SU-DHL-6 (cell line): ENCODE data around the gene ZDHHC11B.
"Not testable (repeated sequence)": the region's sequence is repeated elsewhere in the genome, so short reads cannot be mapped to it uniquely, and the experiment has no call there.

Experiments used
- H2AFZ ChIP-seq: fragments of 200-600 bp; sonication (generic); 2 replicates; pipeline ENCODE4 v1.6.1; 2014; ENCODE audit warnings: low read depth, mild to moderate bottlenecking, moderate library complexity, mixed read lengths, antibody characterized with exemption, low read length; ENCODE audit not compliant: severe bottlenecking
- H3F3A ChIP-seq: fragments of 200-600 bp; shearing (Covaris generic); 2 replicates; pipeline ENCODE4 v1.6.0; 2016; ENCODE audit warnings: antibody characterized with exemption, mild to moderate bottlenecking; ENCODE audit not compliant: insufficient read depth
- H3K27ac ChIP-seq: fragments of 200-600 bp; sonication (generic); 2 replicates; pipeline ENCODE4 v1.5.1; 2016; ENCODE audit warnings: low read depth, mild to moderate bottlenecking, low read length, moderate library complexity, mixed read lengths
- H3K27me3 ChIP-seq: fragments of 200-600 bp; sonication (generic), shearing (Covaris generic); 2 replicates; pipeline ENCODE4 v1.6.0; 2014; ENCODE audit warnings: mild to moderate bottlenecking, low read length
- H3K36me3 ChIP-seq: fragments of 200-600 bp; sonication (generic); 2 replicates; pipeline ENCODE4 v1.6.1; 2014; ENCODE audit warnings: mild to moderate bottlenecking, low read length, mixed read lengths
- H3K4me2 ChIP-seq: fragments of 300-600, 200-600 bp; shearing (Covaris generic), sonication (generic); 2 replicates; pipeline ENCODE4 v1.6.0; 2014; ENCODE audit warnings: low read length, low read depth, mild to moderate bottlenecking; ENCODE audit not compliant: poor library complexity, severe bottlenecking
- H3K4me3 ChIP-seq: fragments of 200-600 bp; sonication (generic); 2 replicates; pipeline ENCODE4 v1.5.1; 2014; ENCODE audit warnings: antibody characterized with exemption, low read length, mild to moderate bottlenecking, mixed read lengths; ENCODE audit not compliant: insufficient read depth, poor library complexity, severe bottlenecking
- H3K79me2 ChIP-seq: fragments of 200-600 bp; sonication (generic); 2 replicates; pipeline ENCODE4 v1.6.1; 2014; ENCODE audit warnings: mild to moderate bottlenecking, low read length, moderate library complexity; ENCODE audit not compliant: insufficient read depth
- H3K9ac ChIP-seq: fragments of 200-600 bp; sonication (generic); 2 replicates; pipeline ENCODE4 v1.7.0; 2014; ENCODE audit warnings: mild to moderate bottlenecking, low read length
- H3K9me2 ChIP-seq: fragments of 200-600 bp; sonication (generic); replicated peaks from 2 replicates; pipeline ENCODE4 v1.6.1; 2014; ENCODE audit warnings: low read length; ENCODE audit not compliant: insufficient read depth
- H3K9me3 ChIP-seq: fragments of 200-600 bp; sonication (generic); 2 replicates; pipeline ENCODE4 v1.6.1; 2014; ENCODE audit warnings: low read length, mixed read lengths; ENCODE audit not compliant: insufficient read depth
- H4K20me1 ChIP-seq: fragments of 200-600 bp; sonication (generic); 2 replicates; pipeline ENCODE4 v1.6.1; 2014; ENCODE audit warnings: low read depth, mild to moderate bottlenecking, antibody characterized with exemption, low read length, moderate library complexity, mixed read lengths
- CTCF ChIP-seq: fragments of 200-600 bp; sonication (generic); IDR thresholded peaks from one replicate; pipeline ENCODE4 v1.5.1; 2017; ENCODE audit warnings: antibody characterized with exemption, mild to moderate bottlenecking, low read length, moderate library complexity; ENCODE audit not compliant: insufficient read depth, poor library complexity, severe bottlenecking
- EZH2phosphoT487 ChIP-seq: fragments of 200-600 bp; sonication (generic), shearing (Covaris generic); conservative IDR thresholded peaks from 2 replicates; pipeline ENCODE4 v1.6.1; 2018; ENCODE audit warnings: mild to moderate bottlenecking, antibody characterized with exemption, low read length, moderate library complexity, mixed read lengths

ZDHHC11B gene

DNA sequence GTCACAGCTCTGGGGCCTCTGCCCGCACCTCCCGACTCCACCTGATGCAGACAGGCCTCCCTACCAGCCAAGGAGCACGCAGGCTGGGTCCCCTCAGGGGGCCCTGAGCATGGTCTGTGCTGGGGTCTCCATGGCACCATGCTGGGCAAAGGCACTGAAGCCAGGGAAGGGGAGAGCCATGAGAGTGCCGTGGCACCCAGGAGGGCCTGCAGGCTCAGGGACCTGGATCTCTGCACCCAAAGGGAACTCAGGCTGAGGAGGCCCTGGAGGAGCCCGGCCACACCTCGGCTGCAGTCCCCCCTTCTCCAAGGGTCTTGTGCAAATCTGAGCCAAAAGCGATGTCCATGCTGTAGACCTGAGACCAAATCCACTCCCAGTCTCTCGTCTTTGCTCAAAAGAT is 32.5 kb downstream of the ZDHHC11B start:
- not testable (repeated sequence) for H3K36me3 ChIP-seq, H3K4me3 ChIP-seq, H3K4me2 ChIP-seq, H3F3A ChIP-seq, H3K9me2 ChIP-seq, H3K9me3 ChIP-seq, H2AFZ ChIP-seq, H3K27me3 ChIP-seq, H3K79me2 ChIP-seq, H4K20me1 ChIP-seq, H3K27ac ChIP-seq, H3K9ac ChIP-seq

DNA sequence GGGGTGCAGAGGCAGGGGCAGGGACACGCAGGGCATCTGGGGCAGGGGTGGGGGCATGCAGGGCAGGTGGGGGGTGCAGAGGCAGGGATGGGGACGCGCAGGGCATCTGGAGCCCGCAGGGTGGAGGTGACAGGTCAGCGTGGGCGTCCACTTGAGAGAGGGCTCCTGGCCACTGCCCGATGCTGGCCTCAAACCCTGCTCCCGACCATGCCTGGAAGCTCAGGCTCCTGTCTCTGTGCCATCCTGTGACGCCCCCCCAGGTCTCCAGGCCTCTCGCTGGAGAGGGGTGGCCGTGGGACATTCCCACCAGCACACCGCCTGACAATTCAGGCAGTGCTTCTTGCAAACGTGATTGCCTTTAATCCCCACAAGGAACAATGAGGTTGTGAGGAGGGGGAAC is 33.0 kb downstream of the ZDHHC11B start:
- Histone ChIP-seq H3K27me3 (no peaks in the 10 kb centered on the region), H3K4me3 (no peak overlapping the region), H3K4me2 (no peak overlapping the region), H3F3A (no peaks in the 10 kb centered on the region), H3K79me2 (no peaks in the 10 kb centered on the region), H3K9me2 (no peaks in the 10 kb centered on the region), H3K9ac (no peak overlapping the region), H3K27ac (no peak overlapping the region), H2AFZ (no peak overlapping the region), H3K9me3 (no peaks in the 10 kb centered on the region), H4K20me1 (no peaks in the 10 kb centered on the region), H3K36me3 (no peaks in the 10 kb centered on the region)
- TF ChIP-seq EZH2phosphoT487 (no peak), CTCF (no peak)

- not testable (repeated sequence) for H3K79me2 ChIP-seq, H3K4me3 ChIP-seq, H3K9me2 ChIP-seq, H3K9ac ChIP-seq, H3K4me2 ChIP-seq, H3F3A ChIP-seq, H3K27me3 ChIP-seq, H4K20me1 ChIP-seq, H3K36me3 ChIP-seq, H3K9me3 ChIP-seq, H2AFZ ChIP-seq, H3K27ac ChIP-seq
Measured at GRCh38 chr5:750226-750625, 34.3 kb downstream of the ZDHHC11B start.

DNA sequence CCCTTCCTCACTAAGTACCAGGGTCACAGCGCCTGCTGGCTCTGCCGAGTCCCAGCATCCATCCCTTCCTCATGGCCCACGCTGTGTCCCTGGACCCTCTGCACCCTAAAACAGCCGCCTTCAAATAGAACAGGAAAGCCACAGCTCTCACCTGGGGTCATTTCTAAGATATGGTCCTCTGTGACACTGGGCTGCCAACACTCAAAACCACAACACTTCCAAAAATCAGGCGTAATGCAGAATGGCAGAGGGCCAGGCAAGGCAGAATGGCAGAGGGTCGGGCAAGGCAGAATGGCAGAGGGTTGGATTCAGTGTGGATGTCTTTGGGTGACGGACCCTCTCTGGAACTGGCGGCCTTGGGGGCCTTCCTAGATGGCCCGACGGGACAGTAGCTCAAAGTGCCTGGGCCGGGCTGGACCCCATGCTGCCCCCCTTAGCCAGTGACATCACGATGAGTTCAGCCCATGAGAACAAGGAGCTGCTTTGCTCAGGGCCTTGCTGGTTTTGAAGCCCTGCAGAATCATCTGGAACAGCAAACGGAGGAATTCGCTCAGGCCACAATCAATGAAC is 35.3 kb downstream of the ZDHHC11B start:
- TF ChIP-seq EZH2phosphoT487: no peak
- TF ChIP-seq CTCF: no peak
- H3K9me3 ChIP-seq: no peaks in the 10 kb centered on the region

DNA sequence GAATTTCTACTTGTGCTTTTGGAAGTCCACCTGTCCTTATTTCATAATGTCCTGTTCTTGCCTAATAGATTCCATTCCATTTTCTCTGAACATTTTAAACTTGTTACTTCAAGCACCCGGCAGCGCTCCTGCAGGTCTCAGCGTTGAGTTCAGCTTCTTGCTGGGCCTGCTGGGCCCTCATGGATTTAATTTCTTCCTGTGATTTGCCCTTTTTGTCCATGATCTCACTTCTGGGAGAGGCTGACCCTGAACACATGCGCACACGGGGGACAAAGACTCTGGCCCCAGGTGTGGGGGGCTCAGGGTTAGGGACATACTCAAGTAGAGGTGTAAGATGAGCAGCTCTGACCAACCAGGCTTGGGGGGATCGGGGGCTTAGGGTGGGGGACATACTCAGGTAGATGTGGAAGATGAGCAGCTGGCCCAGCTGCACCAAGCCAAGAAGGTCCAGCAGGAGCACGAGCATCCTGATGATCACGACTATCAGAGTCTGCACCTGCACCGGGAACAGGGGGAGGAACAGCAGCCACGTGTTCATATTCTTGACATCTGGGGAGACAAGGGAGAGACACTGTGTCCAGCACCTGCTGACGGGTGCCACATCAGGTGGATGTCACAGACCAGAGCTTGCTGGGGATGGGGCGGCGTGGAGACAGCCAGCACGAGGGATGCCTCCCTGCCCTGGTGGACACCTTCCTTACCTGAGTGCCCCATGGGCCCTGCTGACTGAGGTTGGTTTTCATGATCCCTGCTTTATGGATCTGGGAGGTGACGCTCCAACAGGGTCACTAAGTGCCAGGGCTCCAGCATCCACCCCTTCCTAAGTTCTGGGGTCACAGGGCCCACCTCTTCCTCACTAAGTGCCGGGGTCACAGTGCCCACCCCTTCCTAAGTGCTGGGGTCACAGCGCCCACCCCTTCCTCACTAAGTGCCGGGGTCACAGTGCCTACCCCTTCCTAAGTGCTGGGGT is 36.2 kb downstream of the ZDHHC11B start:
- H3K36me3 ChIP-seq, H3K9ac ChIP-seq, H3K4me3 ChIP-seq, H4K20me1 ChIP-seq, H3K9me3 ChIP-seq, H3K79me2 ChIP-seq, H3F3A ChIP-seq, H3K4me2 ChIP-seq, H3K9me2 ChIP-seq, H3K27me3 ChIP-seq, H2AFZ ChIP-seq, H3K27ac ChIP-seq: not testable (repeated sequence)

More for the DNA sequence above, 35.3 kb downstream of the ZDHHC11B start:
- Histone ChIP-seq H3K9me2 (no peaks in the 10 kb centered on the region), H3K9ac (no peak overlapping the region), H3K27ac (no peak overlapping the region), H3K4me3 (no peak overlapping the region), H2AFZ (no peak overlapping the region), H3K27me3 (no peaks in the 10 kb centered on the region), H4K20me1 (no peaks in the 10 kb centered on the region), H3K36me3 (no peaks in the 10 kb centered on the region), H3K79me2 (no peaks in the 10 kb centered on the region), H3K4me2 (no peak overlapping the region), H3F3A (no peaks in the 10 kb centered on the region)

- H2AFZ ChIP-seq, H3K27ac ChIP-seq, H3F3A ChIP-seq, H4K20me1 ChIP-seq, H3K4me3 ChIP-seq, H3K4me2 ChIP-seq, H3K9me3 ChIP-seq, H3K9me2 ChIP-seq, H3K36me3 ChIP-seq, H3K27me3 ChIP-seq, H3K79me2 ChIP-seq, H3K9ac ChIP-seq: not testable (repeated sequence)
Measured at GRCh38 chr5:747303-747844, 37.2 kb downstream of the ZDHHC11B start.
